Kidney glomerular epithelial cell (primary cell): ENCODE results near the gene RHOBTB3.

Source experiments
- DNase-seq: peaks from one replicate; lab custom pipeline; 2025; lab: John Stamatoyannopoulos, UW

RHOBTB3 gene

DNA sequence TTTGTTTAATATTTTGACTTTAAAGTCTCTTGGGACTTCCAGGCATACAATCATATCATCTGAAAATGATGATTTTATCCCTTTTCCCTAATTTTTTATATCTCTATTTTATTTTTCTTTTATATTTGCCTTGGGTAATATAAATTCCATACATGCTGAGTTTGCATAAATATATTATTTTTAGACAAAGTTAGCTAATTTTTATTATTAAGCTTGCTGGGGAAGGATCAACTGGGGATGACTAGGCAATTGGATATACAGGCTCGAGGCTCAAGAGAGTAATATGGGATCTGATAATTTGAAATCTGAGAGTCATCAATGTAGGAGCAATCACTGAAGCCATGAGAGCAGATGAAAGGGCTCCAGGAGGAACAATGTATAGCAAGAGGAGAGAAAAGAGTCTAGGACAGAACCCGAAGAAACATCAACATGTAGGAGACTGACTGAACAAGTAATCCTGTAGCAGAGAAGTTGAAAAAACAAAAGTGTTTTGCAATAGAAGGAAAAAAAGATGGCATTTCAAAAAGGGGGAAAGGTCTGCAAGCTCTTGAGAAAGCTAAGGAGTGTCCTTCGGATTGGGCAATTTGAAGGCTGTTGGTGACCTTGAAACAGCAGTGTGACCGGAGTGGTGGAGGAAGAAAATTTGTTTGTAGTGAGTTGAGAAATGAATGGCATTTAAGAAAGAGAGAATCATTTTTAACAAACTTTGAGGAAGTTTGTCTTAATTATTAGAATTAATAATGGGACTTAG, 17.0 kb upstream of the RHOBTB3 start:
- no peak for DNase-seq

DNA sequence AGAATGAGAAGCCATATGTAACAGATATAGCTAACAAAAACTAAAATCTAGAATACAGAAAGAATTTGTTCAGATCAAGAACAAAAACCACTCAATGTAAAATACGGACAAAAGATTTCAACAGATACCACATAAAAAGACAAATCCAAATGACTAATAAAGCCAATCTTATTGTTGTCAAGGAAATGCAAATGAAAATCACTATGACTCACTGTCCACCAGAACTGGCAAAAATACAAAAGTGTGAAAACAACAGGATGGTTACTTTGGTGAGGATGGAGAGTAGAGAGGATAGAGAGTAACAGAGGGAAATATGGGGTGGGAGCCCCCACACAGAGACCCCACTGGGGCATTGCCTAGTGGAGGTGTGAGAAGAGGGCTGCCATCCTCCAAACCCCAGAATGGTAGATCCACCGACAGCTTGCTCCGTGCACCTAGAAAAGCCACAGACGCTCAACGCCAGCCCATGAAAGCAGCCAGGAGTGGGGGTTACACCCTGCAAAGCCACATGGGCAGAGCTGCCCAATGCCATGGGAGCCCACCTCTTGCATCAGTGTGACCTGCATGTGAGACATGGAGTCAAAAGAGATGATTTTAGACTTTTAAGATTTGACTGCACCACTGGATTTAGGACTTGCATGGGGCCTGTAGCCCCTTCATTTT, 15.2 kb upstream of the RHOBTB3 start:
- DNase-seq = peak; percentile 35

DNA sequence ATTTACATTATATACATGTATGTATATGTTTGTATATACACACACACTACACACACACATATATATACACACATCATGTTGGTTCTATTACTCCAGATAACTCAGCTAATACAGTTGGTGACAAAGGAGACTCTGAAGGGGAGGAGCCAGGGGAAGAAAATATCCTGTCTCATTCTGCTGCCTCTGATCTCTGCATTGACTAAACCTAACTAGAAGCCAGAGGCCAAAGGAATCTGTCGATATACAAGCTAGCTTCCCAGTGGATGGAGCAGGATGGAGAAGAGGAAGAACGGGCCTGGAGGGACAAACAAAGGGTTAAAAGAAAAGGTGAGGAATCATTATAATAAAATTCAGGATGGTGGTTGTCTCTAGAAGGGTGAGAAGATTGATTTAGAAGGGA, 13.7 kb upstream of the RHOBTB3 start:
- no peak for DNase-seq

DNA sequence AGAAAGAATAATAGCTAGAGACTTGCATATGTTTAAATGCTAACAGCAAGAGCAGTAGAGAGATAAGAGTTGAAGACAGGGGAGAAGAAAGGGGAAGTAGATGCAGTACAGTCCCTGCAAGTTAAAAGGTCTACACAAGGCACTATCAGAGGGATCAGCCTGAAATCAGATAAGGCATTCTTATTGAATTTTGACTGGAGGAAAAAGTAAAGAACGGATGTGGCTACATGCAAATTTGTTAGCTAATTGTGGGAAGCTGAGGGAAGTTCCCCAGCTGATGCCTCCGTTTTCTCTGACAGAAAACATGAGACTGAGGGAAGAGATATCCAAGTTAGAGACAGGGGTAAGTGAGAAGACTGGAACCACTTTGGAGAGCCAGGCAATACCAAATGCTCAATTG, 12.9 kb upstream of the RHOBTB3 start:
- DNase-seq = no peak

DNA sequence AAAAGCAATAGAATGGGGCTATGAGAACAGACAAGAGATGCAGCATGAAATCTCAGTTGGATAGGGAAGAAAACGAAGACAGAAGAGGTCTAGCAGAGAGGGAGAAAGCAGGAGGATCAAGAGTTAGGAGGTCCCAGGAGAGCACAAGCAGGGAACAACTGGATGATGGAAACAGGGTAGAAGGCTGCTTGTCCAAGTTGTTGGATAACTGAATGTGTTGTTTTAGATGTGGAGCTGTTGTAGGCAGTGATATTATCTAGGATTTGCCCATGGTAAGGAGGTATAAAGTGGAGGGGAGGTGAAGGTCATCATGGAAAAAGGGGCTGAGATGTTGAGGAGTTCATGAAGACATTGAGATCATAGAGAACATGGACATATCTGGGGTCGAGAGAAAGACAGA, 12.4 kb upstream of the RHOBTB3 start:
- no peak for DNase-seq

DNA sequence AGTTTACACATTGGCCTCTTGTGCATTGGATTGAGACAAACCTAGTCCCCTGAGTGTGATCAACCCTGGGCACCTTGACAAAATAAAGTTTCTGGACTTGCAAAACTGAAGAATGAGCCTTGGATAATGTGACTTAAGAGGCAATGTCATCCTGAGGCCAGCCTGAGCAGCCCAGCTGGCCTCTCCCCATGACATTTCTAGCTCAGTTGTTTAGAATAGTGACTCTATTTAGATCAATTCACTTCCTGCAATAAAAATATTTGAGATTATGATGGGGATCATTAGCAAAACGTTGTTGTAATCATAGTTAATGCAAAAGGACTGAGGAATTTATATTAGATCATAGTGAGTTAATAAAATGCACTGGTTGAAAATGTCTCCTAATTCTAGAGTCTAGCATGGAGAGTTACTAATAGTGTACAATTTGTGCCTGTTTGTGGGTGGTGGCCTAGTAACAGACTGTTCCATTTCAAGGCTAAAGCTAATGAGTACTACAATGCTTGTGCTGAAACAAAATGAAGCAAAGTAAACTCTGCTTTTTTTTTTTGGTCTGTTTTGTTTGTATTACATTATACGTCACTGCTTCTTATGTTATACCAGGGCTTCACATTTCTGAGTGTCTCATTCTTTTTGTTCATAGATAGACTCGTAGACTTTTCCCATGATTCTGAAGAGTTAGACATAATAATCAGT, 10.9 kb upstream of the RHOBTB3 start:
- DNase-seq = no peak

DNA sequence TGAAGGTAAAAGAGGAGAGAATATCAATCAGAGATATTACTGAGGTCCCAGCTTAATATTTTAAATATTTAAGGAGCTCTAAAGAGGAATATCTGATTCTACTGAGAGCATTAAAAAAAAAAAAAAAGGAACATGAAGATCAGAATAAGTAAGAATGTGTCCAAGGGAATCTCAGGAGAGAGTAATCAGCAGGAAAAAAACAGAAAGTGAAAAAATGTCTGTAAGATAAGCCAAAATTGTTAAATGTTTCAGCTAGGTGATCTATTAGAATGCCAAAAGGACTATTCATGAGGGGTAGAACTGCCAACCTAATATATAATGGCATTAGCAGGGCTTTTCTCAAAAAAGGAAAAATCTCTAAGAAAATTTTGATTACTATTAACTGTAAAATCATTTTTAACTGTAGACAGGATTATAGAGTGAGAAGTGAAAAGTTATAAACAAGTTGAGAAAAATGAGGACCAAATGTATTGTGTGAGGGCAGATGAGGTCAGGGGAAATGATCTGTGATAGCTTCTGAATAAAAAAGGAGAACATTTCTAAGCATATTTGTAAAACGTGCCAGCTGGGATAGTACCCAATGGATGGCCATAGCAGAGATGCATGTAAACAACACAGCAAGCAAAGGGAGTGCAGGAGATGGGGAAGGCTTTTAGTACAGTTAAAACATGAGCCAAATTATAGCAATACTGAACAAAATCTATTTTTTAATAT, 9.4 kb upstream of the RHOBTB3 start:
- no peak for DNase-seq

DNA sequence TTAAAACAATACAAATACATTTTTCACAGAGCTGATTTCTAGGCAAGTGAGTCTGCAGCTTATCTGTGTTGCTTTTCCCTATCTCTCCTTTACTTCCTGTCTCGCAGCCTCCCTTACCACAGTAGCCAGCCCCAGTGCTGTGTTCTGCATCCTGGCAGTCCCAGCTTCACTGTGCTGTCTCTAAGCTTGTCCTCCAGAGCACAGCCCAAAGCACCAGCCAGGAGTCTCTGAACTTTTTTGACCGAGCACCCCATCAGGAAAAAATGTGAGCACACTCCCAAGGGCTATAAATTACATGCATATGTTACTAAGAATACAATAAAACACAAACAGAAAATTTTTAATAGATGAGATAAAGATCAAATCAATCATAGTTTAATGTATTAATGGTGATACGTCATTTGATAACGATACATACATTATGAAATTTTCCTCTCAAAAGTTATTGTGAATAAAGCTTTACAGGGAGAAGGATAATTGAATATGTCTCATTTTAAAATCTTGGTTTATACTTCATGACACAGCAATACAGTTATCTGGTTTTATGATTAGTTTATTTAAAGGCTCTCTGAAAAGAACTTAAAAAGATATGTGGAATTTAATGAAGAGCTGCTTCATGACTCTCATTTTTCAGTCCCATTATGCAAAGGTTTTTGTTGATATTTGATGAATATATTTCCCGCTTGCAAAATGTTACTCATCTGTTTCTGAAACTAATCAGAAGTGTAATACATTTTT, 7.3 kb upstream of the RHOBTB3 start:
- DNase-seq = peak; percentile 16

DNA sequence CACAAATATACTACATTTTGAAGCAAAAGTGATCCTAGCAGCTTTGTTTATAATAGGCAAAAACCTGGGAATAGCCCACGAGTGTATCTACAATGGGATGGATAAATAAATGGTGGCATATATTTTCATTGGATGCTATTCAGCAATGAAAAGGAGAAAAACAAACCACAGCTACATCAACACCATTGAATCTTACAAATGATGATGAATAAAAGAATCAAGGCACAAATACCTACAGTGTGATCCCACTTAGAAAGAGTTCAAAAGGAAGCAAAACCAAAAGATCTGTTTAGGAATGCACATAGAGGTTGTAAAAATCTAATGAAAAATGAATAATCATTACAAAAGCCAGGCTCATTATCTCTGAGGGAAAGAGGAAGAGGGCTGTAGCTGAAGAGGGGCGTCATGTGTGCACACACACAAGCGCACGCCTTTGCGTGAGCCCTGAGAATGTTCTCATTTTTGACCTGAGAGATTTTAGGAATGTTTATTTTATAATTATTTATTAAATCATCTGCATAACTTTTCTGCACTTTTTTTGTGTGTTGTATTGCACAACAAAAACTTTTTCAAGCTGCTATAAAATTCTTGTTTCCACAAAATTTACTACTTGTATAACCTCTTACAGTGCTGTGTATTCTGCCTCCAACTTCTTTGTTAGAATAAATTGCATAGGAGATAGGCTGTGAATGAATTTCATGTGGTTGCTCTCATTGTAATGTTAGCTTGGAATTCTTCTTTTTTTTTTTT, 5.9 kb upstream of the RHOBTB3 start:
- no peak for DNase-seq

DNA sequence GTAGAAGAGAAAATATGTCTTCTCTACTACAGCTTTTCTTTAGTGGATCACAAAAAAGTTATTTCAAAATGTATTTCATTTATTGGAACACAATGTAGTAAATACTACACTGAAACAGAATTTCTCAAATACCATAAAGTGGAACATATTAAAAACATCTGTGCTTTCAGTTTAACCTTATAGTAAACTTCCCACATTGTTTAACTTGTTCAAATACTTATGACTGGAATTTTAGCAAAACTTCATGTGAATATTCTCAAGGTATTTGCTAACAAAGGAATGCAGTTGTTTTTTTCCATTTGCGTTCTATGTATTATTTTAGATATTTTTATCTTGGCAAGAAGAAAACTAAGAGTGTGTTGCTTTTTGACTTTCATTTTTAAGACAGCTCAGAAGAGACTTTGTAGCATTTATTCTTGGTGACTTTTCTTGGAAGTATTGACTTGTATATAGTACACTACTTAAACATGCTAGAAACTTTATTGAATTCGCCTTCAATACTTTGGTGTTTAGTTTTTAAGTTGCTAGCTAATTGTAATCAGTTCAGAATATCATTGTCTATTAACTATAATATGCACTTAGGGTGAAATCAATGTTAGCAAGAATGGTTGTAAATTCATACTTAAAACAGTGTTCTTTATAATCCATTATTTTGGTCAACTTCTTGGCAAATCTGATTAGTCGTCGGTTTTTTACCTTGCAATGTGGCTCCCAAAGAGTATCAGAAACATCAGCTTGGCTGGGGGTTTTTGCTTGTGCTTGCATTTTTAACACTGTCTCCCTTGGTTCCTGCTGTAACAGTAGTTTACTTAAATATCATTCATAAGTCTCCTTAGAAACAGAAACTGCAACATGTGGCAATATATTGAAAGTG, 5.0 kb upstream of the RHOBTB3 start:
- no peak for DNase-seq

DNA sequence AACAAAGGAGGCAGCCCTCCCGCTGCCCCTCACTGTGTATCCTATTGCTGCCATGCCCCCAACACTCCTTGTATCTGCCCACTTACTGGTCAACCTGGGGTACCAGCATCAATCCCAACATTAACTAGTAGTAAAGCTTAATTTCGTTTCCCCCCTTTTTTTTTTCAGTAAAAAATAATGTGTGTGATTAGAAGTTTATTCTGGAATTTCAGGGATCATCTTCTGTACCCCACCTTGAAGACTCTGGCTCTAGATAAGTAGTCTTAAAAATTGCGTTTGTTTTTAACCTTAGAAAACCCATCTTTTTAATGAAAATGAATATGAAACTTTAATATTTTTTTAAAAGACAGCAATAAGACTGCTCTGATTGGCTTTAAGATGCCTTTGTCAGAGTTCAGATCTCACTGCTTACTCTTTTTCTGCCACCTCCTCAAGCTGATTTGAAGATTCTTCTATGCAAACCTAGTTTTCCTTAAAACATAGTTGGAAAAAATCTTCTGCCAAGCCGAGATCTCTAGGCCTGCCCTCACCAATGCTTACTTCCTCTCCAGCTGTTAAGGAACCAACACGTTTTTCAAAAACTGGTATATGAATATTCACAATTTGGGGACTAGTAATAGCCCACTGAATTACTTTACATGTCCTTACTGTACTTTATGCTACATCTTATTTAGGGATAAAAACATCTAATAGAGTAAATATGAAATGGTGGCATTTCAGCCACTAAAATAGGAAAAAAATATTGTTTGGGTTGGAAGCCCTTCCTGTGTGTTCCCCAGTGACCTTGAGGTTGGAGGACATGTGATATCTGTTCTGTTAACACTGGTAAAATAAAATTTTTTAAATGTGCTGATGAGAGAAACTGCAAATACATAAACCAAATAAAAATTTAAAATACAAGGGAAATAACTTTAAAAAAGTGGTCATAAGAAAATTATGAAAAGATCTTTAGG, 4.0 kb upstream of the RHOBTB3 start:
- DNase-seq = no peak

DNA sequence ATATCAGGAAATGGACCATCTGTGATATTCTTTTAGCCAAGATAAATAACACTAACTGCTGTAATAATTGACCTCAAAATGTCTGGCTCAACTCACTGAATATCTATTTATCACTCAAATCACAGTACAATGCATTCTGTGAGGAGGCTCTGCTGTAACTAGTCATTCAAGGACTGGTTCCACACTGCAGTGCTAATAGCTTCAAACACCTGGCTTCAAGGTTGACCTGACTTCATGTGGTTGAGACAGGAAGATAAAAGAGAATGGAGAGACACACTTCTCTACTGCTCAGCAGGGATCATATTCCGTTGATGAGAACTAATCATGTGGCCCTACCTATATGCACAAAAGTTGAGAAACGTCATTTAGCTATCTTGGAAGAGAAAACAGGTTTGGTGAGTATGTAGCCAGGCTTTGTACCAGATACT, 3.4 kb upstream of the RHOBTB3 start:
- no peak for DNase-seq

DNA sequence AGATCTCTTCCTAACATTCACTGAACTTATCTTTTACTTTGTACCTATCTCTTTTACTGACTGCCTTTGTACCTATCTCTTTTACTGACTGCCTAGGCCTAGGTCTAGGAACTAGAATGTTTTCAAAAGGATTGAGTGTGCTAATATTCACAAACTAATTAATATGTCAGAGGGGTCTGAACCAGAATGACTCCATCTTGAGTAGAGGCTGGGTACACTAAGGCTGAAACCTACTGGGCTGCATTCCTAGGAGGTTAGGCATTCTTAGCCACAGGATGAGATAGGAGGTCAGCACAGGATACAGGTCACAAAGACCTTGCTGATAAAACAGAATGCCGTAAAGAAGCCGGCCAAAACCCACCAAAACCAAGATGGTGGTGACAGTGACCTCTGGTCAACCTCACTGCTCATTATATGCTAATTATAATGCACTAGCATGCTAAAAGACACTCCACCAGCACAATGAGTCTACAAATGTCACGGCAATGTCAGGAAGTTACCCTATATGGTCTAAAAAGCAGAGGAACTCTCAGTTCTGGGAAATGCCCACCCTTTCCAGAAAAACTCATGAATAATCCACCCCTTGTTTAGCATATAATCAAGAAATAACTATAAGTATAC, 2.5 kb upstream of the RHOBTB3 start:
- no peak for DNase-seq

DNA sequence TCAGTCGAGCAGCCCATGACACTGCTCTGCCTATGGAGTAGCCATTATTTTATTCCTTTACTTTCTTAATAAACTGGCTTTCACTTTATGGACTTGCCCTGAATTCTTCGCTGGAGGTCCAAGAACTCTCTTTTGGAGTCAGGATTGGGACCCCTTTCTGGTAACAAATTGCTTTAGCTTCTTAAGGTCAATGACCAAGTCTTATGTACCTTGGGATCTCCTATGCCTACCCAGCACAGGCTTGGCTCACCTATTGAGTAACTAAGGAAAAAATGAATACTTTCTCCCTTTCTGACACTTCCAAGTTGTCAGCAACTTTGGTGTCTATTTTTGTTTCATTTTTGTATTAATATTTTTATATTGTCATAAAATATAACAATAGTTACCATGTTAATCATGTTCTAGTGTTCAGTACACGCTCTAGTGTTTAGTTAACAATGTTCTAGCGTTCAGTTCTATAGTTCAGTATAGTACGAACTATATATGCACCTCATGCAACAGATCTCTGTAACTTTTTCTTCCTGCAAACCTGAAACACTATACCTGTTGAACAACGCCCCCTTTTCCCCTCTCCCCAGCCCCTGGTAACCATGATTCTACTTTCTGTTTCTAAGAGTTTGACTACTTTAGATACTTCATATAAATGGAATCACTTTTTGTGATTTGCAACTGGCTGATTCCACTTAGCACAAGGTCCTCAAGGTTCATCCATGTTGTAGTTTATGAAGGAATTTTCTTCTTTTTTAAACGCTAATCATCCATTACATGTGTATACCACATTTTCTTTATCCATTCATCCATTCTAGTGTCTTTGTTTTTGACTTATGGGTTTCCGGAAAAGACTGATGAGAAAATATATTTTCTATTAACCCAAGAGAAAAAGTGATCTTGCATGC, 1.8 kb upstream of the RHOBTB3 start:
- DNase-seq = no peak

DNA sequence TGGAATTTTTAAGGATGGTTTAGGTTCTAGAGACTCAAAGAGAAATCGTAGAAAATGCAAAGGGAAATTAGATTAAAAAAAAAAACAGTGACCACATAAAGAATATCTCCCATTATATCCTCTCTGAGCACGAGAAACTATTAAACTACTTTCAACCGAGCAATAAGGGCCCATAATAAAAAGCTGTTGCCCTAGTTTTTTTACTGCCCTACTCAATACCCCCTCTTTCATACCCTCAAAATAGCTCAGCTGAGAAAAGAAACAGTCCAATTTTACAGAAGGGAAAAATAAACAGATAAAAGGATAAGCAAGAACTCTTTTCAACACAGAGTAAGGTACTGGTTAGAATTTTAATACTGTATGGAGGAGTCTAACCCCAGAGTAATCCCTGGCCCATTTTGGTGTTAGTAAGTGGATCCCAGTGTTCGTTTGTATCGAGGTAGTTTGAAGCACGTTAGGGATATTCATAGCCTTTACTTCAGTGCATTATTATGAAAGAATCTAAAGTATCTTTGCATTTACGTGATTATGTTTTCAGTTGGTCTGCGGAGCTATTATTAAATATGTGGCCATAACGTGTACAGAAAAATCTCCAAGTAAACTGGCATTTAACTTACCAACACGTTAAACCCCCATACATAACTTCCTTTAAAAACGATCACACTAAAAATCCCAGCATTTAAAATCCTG, 980 bp upstream of the RHOBTB3 start:
- no peak for DNase-seq

DNA sequence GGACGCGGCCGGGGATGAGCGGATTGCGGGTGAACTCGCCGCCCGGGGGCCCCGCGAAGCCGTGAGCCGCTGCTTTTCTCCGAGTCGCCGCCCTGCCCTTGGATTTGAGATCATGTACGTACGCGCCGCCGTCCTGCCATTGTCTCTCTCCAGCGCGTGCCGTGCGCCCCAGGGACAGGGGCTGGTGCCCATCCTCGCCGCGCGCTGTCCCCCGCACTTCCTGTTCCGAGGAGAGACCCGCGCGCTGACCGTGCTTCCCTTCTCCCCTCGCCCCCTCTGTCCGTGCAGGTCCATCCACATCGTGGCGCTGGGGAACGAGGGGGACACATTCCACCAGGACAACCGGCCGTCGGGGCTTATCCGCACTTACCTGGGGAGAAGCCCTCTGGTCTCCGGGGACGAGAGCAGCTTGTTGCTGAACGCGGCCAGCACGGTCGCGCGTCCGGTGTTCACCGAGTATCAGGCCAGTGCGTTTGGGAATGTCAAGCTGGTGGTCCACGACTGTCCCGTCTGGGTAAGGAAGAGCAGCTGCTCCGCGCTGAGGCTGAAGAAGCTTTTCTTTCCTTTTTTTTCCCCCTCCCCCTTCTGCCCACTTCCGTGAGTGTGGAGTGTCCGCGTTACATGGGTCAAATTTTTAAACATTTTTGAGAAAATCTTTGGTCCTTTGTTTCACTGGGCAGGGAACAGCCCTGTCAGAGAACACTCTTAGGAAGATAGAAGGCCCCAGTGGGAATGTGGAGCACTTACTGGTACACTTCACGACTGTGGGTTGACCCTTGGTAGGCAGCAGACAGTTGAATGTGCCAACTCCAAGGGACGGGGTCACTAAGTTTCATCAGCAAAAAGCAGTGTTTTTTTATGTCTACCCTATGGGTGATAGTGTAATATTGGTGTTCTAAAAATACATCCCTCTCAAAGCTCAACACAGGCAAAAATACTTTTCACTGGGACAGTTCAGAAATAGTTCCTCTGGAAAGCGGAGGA, 727 bp downstream of the RHOBTB3 start:
- peak; percentile 40 for DNase-seq
